Stimulated activated naive CD4-positive, alpha-beta T cell treated with Interleukin-2 at 50 U/mL for 16 hours (primary cell): ENCODE data around the gene MYH7.

Experiments
- DNase-seq: peaks from one replicate; lab custom pipeline; 2025; lab: John Stamatoyannopoulos, UW

MYH7 gene

DNA sequence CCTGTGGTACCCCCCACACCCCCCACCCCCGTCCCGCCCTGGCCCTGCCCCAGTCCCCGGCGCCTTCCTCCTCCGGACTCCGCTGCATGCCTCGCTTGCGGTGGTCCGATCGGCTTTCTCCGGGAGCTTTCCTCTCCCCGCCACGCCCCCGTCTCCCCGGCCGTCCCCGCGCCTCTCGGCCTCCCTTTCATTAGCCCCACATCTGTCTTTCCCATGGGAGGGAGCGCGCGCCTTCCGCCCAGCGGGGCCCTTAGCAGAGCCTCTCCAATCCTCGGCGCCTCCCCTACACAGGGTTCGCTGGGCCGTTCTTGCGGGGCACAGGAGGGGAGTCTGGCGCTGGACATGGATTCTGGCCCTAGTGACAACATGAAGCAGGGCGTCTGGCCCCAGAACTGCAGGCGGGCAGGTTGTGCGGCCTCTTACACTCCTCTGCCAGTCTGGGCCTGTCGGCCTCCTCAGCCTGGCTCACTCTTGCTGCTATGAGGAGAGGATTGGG lies 69.0 kb downstream of the MYH7 start:
- DNase-seq = no peak

DNA sequence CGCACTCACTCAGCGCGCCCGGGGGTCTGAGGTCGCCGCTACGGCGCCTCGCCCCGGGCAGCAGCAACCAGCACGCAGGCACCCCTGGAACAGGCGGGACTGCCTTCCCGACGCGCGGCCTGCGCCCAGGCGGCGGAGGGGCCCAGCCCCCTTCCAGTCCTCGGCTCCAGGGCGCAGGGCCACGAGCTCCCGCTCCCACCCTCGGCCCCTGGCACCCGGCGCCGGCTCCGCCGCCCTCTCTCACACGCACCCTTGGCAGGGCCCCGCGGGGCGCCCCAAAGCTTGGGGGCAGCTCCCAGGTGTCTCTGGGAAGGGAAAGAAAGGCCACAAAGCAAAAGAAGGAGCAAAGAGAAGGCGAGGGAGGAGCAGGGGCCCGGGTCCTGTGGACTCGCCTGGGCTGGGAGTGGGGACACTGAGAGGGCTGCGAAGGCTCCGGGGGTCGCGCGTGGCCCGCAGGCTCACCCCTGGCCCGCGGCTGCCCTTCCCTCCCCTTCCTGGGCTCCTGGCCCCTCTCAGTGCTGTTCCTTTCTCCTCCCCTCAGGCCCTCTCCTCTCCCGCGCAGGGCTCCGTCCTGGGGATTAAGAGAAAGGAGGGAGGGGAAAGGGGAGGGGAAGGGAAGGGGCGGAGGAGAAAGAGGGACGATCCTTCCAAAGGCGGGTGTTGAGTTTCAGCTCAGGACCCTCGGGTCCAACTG lies 69.6 kb downstream of the MYH7 start:
- no peak for DNase-seq

DNA sequence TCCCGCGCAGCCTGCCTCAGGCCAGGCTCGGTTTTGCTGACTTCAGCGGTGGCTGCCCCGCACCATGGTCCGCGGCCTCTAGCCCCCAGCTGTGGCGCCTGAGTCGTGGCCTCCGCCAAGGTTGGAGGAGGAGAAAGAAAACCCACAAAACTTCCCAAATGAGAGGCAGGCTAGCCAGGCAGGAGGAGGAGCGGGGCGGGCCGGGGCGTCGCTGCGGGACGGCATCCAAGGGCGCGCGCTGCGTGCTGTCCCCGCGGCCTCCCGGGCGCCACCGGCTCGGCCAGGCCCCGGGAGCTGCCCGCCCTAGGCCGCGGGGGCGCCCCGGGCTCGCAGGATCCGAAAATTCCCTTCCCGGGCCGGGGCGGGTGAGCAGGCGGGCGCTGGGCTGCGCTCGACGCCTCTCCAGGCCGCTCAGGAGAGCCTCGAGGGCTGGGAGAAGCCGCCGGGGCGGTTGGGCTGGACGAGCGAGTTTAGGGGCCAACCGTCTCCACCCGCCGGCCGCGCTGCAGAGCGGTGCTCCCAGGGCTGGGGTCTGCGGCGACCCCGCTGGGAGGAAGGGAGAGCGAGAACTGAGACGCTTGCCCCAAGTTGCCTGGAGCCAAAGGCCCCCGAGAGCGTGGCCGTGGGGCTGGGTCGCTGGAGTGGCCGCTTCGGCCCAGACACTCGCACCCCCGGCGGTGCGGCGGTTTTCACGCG lies 70.3 kb downstream of the MYH7 start, which contains the start of gene EFS:
Gene EFS (minus strand): TSS at position 137 of the 696 bp plus-strand sequence. CDS start 147 bp downstream, outside the sequence.
- no peak for DNase-seq

DNA sequence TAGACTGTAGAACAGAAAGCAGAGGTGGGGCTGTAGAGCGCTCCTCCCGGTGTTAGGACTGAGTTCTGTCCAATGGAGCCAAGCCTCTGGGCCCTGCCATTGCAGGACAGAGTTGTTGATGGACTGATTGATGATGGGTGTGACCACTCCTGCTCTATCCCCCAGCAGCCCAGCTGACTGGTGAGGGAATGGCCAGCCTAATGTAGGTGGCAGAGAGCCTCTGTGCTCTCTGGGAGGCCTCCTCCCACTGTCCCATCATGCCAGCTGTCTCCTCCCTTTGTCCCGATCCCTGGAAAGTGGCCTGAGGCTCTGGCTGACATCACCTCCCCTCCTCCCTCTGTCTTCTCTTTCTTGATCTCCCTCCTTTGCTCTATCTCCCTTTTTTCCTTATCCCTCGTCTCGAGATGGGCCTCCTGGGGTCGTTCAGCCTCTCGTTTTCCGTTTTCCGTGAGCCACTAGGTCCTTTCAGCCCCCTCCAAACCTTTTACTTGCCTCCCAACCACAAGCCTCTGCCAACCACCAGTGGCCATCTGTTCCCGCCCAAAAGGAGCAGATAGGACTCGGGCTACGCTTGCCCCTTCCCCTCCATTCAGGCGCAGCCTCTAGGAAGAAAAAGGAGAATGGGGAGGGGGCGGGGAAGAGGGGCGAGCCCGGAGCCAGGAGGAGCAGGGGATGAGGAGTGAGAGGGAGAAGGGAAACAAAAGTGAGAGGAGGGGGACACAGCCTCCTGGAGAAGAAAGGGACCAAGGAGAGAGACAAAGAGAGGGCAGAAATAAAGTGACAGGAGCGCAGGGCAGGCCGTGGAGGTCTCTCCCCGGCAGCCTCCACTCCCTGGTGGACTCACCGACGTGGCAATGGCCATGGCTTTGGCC lies 71.1 kb downstream of the MYH7 start:
- DNase-seq = no peak
